Right lobe of liver (tissue), 4 donors: ENCODE data around the gene CD300LB.

Source experiments
- POLR2A ChIP-seq: fragments of 450-650 bp; IDR thresholded peaks from one replicate; pipeline ENCODE4 v1.6.1; 2017; ENCODE audit warnings: antibody characterized with exemption, mild to moderate bottlenecking
- TF ChIP-seq, protein P1 (sequence below), 4 donors: fragments of 200-600 bp in 3 of 4; fragments of 450-650 bp in 1 of 4; IDR thresholded peaks; one replicate each; pipeline versions ENCODE4 v1.5.1 to v1.8.0; 2016 to 2022; ENCODE audit warnings: antibody characterized with exemption in 4 of 4, mild to moderate bottlenecking in 2 of 4
- donor health status: DM: no; HTN: no; CAD: no.
- donor health status: DM: no; HTN: no; CAD: no.
- donor health status: DM: no; HTN: yes; CAD: no.

GRCh38 chr17:74569020-74570003 lies 38.0 kb upstream of the CD300LB start:
- TF ChIP-seq, protein P1, sequence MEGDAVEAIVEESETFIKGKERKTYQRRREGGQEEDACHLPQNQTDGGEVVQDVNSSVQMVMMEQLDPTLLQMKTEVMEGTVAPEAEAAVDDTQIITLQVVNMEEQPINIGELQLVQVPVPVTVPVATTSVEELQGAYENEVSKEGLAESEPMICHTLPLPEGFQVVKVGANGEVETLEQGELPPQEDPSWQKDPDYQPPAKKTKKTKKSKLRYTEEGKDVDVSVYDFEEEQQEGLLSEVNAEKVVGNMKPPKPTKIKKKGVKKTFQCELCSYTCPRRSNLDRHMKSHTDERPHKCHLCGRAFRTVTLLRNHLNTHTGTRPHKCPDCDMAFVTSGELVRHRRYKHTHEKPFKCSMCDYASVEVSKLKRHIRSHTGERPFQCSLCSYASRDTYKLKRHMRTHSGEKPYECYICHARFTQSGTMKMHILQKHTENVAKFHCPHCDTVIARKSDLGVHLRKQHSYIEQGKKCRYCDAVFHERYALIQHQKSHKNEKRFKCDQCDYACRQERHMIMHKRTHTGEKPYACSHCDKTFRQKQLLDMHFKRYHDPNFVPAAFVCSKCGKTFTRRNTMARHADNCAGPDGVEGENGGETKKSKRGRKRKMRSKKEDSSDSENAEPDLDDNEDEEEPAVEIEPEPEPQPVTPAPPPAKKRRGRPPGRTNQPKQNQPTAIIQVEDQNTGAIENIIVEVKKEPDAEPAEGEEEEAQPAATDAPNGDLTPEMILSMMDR (IDR thresholded peaks at IDR 0.05), result no peak
- TF ChIP-seq POLR2A, result no peak
